ENCODE measurements around the gene NCKAP5. TPM values are rescaled to one million over a fixed set of nuclear protein-coding genes. Genes with fewer than 3 reads are reported as not detected.

NCKAP5 gene
- total RNA-seq, 1 donor from 2014 or later: 0.20 TPM

GRCh38 chr2:132891498-132891897 lies 676.8 kb downstream of the NCKAP5 start:
- H3K4me1 Mint-ChIP-seq (ENCODE audit: low read depth, unreplicated experiment): peaks cover 2% of the 10 kb centered on the region
- peaks cover 6% of the 10 kb centered on the region for H3K36me3 Mint-ChIP-seq (ENCODE audit: unreplicated experiment)
- no peak overlapping the region for H3K27ac Mint-ChIP-seq (ENCODE audit: unreplicated experiment)
- no peaks in the 10 kb centered on the region for H3K9me3 Mint-ChIP-seq (ENCODE audit: unreplicated experiment)
- TF ChIP-seq CTCF (IDR thresholded peaks at IDR 0.05; ENCODE audit: partially characterized antibody, unreplicated experiment): no peak
- DNase-seq: no peak
- H3K4me3 Mint-ChIP-seq (ENCODE audit: unreplicated experiment): no peak overlapping the region
- no peaks in the 10 kb centered on the region for H3K27me3 Mint-ChIP-seq (ENCODE audit: unreplicated experiment)

GRCh38 chr2:132886574-132886973 lies 681.7 kb downstream of the NCKAP5 start:
- no peak for TF ChIP-seq CTCF (IDR thresholded peaks at IDR 0.05; ENCODE audit: partially characterized antibody, unreplicated experiment)
- H3K36me3 Mint-ChIP-seq (ENCODE audit: unreplicated experiment): peaks cover 6% of the 10 kb centered on the region
- H3K4me3 Mint-ChIP-seq (ENCODE audit: unreplicated experiment): no peak overlapping the region
- no peaks in the 10 kb centered on the region for H3K9me3 Mint-ChIP-seq (ENCODE audit: unreplicated experiment)
- no peak overlapping the region for H3K27ac Mint-ChIP-seq (ENCODE audit: unreplicated experiment)
- DNase-seq: no peak
- no peaks in the 10 kb centered on the region for H3K27me3 Mint-ChIP-seq (ENCODE audit: unreplicated experiment)
- peaks cover 2% of the 10 kb centered on the region for H3K4me1 Mint-ChIP-seq (ENCODE audit: low read depth, unreplicated experiment)

- no peak overlapping the region for H3K27ac Mint-ChIP-seq (ENCODE audit: unreplicated experiment)
- H3K9me3 Mint-ChIP-seq (ENCODE audit: unreplicated experiment): no peaks in the 10 kb centered on the region
- no peaks in the 10 kb centered on the region for H3K27me3 Mint-ChIP-seq (ENCODE audit: unreplicated experiment)
- H3K4me3 Mint-ChIP-seq (ENCODE audit: unreplicated experiment): no peak overlapping the region
- H3K36me3 Mint-ChIP-seq (ENCODE audit: unreplicated experiment): peaks cover 6% of the 10 kb centered on the region
- no peaks in the 10 kb centered on the region for H3K4me1 Mint-ChIP-seq (ENCODE audit: low read depth, unreplicated experiment)
- TF ChIP-seq CTCF (IDR thresholded peaks at IDR 0.05; ENCODE audit: partially characterized antibody, unreplicated experiment): no peak
- no peak for DNase-seq
Observed at GRCh38 chr2:132884705-132885104, 683.6 kb downstream of the NCKAP5 start.

GRCh38 chr2:132884292-132884691 lies 684.0 kb downstream of the NCKAP5 start:
- TF ChIP-seq CTCF (IDR thresholded peaks at IDR 0.05; ENCODE audit: partially characterized antibody, unreplicated experiment): no peak
- no peak for DNase-seq
- no peak overlapping the region for H3K4me3 Mint-ChIP-seq (ENCODE audit: unreplicated experiment)
- H3K4me1 Mint-ChIP-seq (ENCODE audit: low read depth, unreplicated experiment): no peaks in the 10 kb centered on the region
- no peak overlapping the region for H3K27ac Mint-ChIP-seq (ENCODE audit: unreplicated experiment)
- H3K9me3 Mint-ChIP-seq (ENCODE audit: unreplicated experiment): no peaks in the 10 kb centered on the region
- H3K36me3 Mint-ChIP-seq (ENCODE audit: unreplicated experiment): peaks cover 6% of the 10 kb centered on the region
- no peaks in the 10 kb centered on the region for H3K27me3 Mint-ChIP-seq (ENCODE audit: unreplicated experiment)

GRCh38 chr2:132883430-132883829 lies 684.8 kb downstream of the NCKAP5 start:
- no peak for TF ChIP-seq CTCF (IDR thresholded peaks at IDR 0.05; ENCODE audit: partially characterized antibody, unreplicated experiment)
- DNase-seq: no peak
- Mint-ChIP-seq H3K27me3 (ENCODE audit: unreplicated experiment) (no peaks in the 10 kb centered on the region), H3K4me3 (ENCODE audit: unreplicated experiment) (no peak overlapping the region), H3K36me3 (ENCODE audit: unreplicated experiment) (peaks cover 6% of the 10 kb centered on the region), H3K4me1 (ENCODE audit: low read depth, unreplicated experiment) (no peaks in the 10 kb centered on the region), H3K27ac (ENCODE audit: unreplicated experiment) (no peak overlapping the region), H3K9me3 (ENCODE audit: unreplicated experiment) (no peaks in the 10 kb centered on the region)
